HepG2 (cell line): ENCODE data around the gene ARPP21. TPM values are rescaled to one million over a fixed set of nuclear protein-coding genes. Genes with fewer than 3 reads are reported as not detected.

Experiments
- ATAC-seq: fragments of 200-7000 bp; cut with Tn5 transposase; 3 replicates; pipeline ENCODE4 v1.9.1; 2020; ENCODE audit warnings: mild to moderate bottlenecking, moderate library complexity
- BruUV-seq: library from RNA; stranded (reverse); fragments of 400-500 nt; replicated peaks from 2 replicates; lab custom pipeline; 2021; lab: Mats Ljungman, UMichigan
- CTCF ChIA-PET: fragments of 300-600 bp; formaldehyde crosslinking; extraction: SDS; loops from one replicate; lab custom pipeline; 2021; ENCODE audit warnings: low total read pairs, inconsistent platforms, low intra/inter-chr PET ratio; lab: Yijun Ruan, JAX
- POLR2A ChIA-PET: fragments of 350-600 bp; sonication (Branson Sonifier 250); formaldehyde crosslinking; loops from one replicate; lab custom pipeline; 2020; ENCODE audit warnings: antibody characterized with exemption, inconsistent platforms; lab: Yijun Ruan, JAX
- DNase-seq: peaks from one replicate; pipeline ENCODE4 v3.0.0-alpha.2; 2015; ENCODE audit warnings: low spot score
- FAIRE-seq: peaks from 3 replicates; lab custom pipeline; 2011; peaks lifted over from hg19 to GRCh38; lab: Jason Lieb, UNC
- H2AFZ ChIP-seq: one replicate; pipeline ENCODE4 v1.6.1; 2011; ENCODE audit warnings: low read length, inconsistent platforms
- H3K27ac ChIP-seq: fragments of 300-600 bp; 3 replicates; pipeline ENCODE4 v1.8.0; 2011; ENCODE audit warnings: mixed run types, mild to moderate bottlenecking, mixed read lengths, low read length, inconsistent platforms; ENCODE audit not compliant: insufficient read depth; ENCODE audit errors: extremely low read length
- H3K27me3 ChIP-seq, 2 experiments: fragments of 200-600 bp in 1 of 2; 2 replicates in 1 of 2; 3 replicates in 1 of 2; pipeline versions ENCODE4 v1.6.0 to v1.8.0; 2011; ENCODE audit warnings: low read length in 2 of 2, mild to moderate bottlenecking in 2 of 2, moderate library complexity in 2 of 2, inconsistent platforms in 1 of 2; ENCODE audit not compliant: insufficient read depth in 2 of 2, control insufficient read depth in 1 of 2
- H3K36me3 ChIP-seq, 2 experiments: fragments of 200-600 bp in 1 of 2; replicated peaks in 1 of 2; 2 replicates in 1 of 2; 3 replicates in 1 of 2; pipeline versions ENCODE4 v1.5.1 to v1.8.0; 2011; ENCODE audit warnings: low read length in 2 of 2, inconsistent platforms in 1 of 2; ENCODE audit not compliant: insufficient read depth in 2 of 2, control insufficient read depth in 1 of 2
- H3K4me1 ChIP-seq: 2 replicates; pipeline ENCODE4 v1.5.1; 2012; ENCODE audit warnings: low read length, inconsistent platforms; ENCODE audit not compliant: insufficient read depth
- H3K4me2 ChIP-seq: 2 replicates; pipeline ENCODE4 v1.6.0; 2011; ENCODE audit warnings: low read depth, low read length, inconsistent platforms
- H3K4me3 ChIP-seq, 3 experiments: fragments of 200-600 bp in 1 of 3; sonication (generic), shearing (Covaris generic) in 1 of 3; replicated peaks in 1 of 3; 2 replicates each; pipeline ENCODE4 v1.5.1; 2011 to 2016; ENCODE audit warnings: low read length in 3 of 3, inconsistent platforms in 2 of 3, low read depth in 2 of 3, mild to moderate bottlenecking in 2 of 3, control low read depth in 1 of 3, mixed read lengths in 1 of 3; ENCODE audit not compliant: insufficient read depth in 1 of 3
- H3K79me2 ChIP-seq: one replicate; pipeline ENCODE4 v1.6.1; 2011; ENCODE audit warnings: low read length, inconsistent platforms; ENCODE audit not compliant: insufficient read depth
- H3K9ac ChIP-seq: 2 replicates; pipeline ENCODE4 v1.6.0; 2011; ENCODE audit warnings: mild to moderate bottlenecking, low read depth, low read length, inconsistent platforms; ENCODE audit not compliant: insufficient read depth
- H3K9me3 ChIP-seq: 2 replicates; pipeline ENCODE4 v1.5.1; 2012; ENCODE audit warnings: mild to moderate bottlenecking, low read length
- H4K20me1 ChIP-seq: 2 replicates; pipeline ENCODE4 v1.6.0; 2011; ENCODE audit warnings: inconsistent platforms, mild to moderate bottlenecking, low read length, moderate library complexity; ENCODE audit not compliant: insufficient read depth
- JARID2 ChIP-seq: sonication (generic); formaldehyde crosslinking; IDR thresholded peaks from 2 replicates; pipeline ENCODE4 v1.8.1; 2023; ENCODE audit warnings: missing genetic modification reagents, inconsistent platforms; ENCODE audit not compliant: insufficient replicate concordance
- PRPF4 ChIP-seq: fragments of 200-400 bp; formaldehyde crosslinking; IDR thresholded peaks from 2 replicates; pipeline ENCODE4 v1.6.1; 2016; ENCODE audit warnings: low read length, low read depth; ENCODE audit not compliant: poor library complexity, severe bottlenecking
- RFX1 ChIP-seq: fragments of 450-650 bp; IDR thresholded peaks from 2 replicates; pipeline ENCODE4 v1.6.1; 2017
- TMF1 ChIP-seq: sonication (generic); formaldehyde crosslinking; IDR thresholded peaks from 2 replicates; pipeline ENCODE4 v1.8.1; 2022; ENCODE audit warnings: low read depth, missing genetic modification reagents
- ZC3H13 ChIP-seq: sonication (generic); formaldehyde crosslinking; IDR thresholded peaks from 2 replicates; pipeline ENCODE4 v1.8.1; 2023; ENCODE audit warnings: mild to moderate bottlenecking, missing genetic modification reagents, moderate library complexity
- ZNF326 ChIP-seq: sonication (generic); formaldehyde crosslinking; IDR thresholded peaks from 2 replicates; pipeline ENCODE4 v1.4.0; 2020; ENCODE audit warnings: missing genetic modification reagents, borderline replicate concordance
- ZSCAN25 ChIP-seq: sonication (generic); formaldehyde crosslinking; IDR thresholded peaks from 2 replicates; pipeline ENCODE4 v1.8.0; 2022; ENCODE audit warnings: mild to moderate bottlenecking, missing genetic modification reagents
- WGBS: methylation state at CpG from one replicate; pipeline ENCODE4 v1.1.6; 2017; ENCODE audit warnings: low lambda C conversion rate; 5-methylcytosine and 5-hydroxymethylcytosine counted together
- in situ Hi-C: cut with HindIII; loops from 2 replicates; pipeline ENCODE4 v1.10.0; 2017; ENCODE audit warnings: low pct_unique_long_range_greater_than_20kb; ENCODE audit not compliant: extremely low pct_ligation_motif_present
- intact Hi-C: fragments of 100-400 bp; cut with micrococcal nuclease; formaldehyde crosslinking; loops from one replicate; pipeline ENCODE4 v1.10.0; 2022; ENCODE audit not compliant: unreplicated experiment
- polyA plus RNA-seq, 8 experiments: library from polyadenylated mRNA; depleted of rRNA in 3 of 8; stranded (reverse) in 7 of 8; unstranded in 1 of 8; fragments of >200 nt; fragmentation: Illumina TruSeq in 4 of 8; extraction: Trizol in 4 of 8; gene quantifications; 2 replicates each; pipeline versions ENCODE4 v1.2.1 to v1.2.3, GENCODE V29; 2011 to 2016; ENCODE audit warnings: low read depth in 4 of 8, missing spikeins in 1 of 8, mixed read lengths in 1 of 8; ENCODE audit not compliant: insufficient read depth in 1 of 8
- total RNA-seq, 5 experiments: library from RNA; depleted of rRNA; stranded (reverse); fragments of >200 nt; fragmentation: Illumina TruSeq; extraction: Trizol; gene quantifications; 2 replicates each; pipeline ENCODE4 v1.2.3, GENCODE V29; 2016; ENCODE audit warnings: low read depth in 1 of 5
- TF ChIP-seq, protein P1 (sequence below): IDR thresholded peaks from 2 replicates; pipeline ENCODE4 v1.6.1; 2016; ENCODE audit warnings: mild to moderate bottlenecking, missing biosample characterization, missing genetic modification reagents
- TF ChIP-seq, protein P2 (sequence below): sonication (generic); formaldehyde crosslinking; IDR thresholded peaks from 2 replicates; pipeline ENCODE4 v1.4.0; 2020; ENCODE audit warnings: low read depth, missing genetic modification reagents
- TF ChIP-seq, protein P3 (sequence below): sonication (generic); formaldehyde crosslinking; IDR thresholded peaks from 2 replicates; pipeline ENCODE4 v1.5.0; 2020; ENCODE audit warnings: mild to moderate bottlenecking, missing genetic modification reagents, borderline replicate concordance
- TF ChIP-seq, protein P4 (sequence below): IDR thresholded peaks from 2 replicates; pipeline ENCODE4 v1.6.1; 2016; ENCODE audit warnings: mild to moderate bottlenecking

ARPP21 gene
- total and polyA plus RNA-seq, 2 of the 13 experiments (the other 11 are each of a cell fraction or from before 2014, with no cell fraction given): not detected

DNA sequence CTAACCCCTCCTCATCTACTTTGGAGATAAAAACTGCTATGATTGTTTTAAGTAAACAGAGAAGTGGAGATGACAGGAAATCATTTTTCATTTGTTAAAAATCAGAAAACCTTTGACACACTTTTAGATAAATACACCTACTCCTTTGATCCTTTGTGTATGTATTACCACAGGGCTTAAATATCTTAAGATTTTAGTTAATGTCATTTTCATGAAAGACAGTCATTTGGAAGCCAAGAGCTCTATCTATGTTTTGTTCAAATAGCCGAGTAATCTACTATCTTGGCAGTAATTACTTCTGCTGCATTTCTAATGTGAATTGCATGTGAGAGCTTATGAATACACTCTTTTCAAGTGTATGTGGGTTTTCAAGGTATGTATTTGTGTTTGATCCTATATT lies 2.0 kb downstream of the ARPP21 start:
- ChIA-PET CTCF (no interaction called here), POLR2A (no interaction called here)
- Histone ChIP-seq H3K4me2 (no peak overlapping the region), H3K9me3 (no peaks in the 10 kb centered on the region), H3K4me1 (no peaks in the 10 kb centered on the region), H3K9ac (no peak overlapping the region), H3K4me3 (no peak overlapping the region), H4K20me1 (no peaks in the 10 kb centered on the region), H2AFZ (no peak overlapping the region), H3K27me3 (peaks cover 4 to 9% of the 10 kb centered on the region in 2 experiments; a peak in 4 of 5 replicates), H3K36me3 (no peaks in the 10 kb centered on the region), H3K27ac (no peak overlapping the region), H3K79me2 (no peaks in the 10 kb centered on the region)
- no peak for TF ChIP-seq RFX1
- TF ChIP-seq, protein P1, sequence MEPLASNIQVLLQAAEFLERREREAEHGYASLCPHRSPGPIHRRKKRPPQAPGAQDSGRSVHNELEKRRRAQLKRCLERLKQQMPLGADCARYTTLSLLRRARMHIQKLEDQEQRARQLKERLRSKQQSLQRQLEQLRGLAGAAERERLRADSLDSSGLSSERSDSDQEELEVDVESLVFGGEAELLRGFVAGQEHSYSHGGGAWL (CRISPR knock-in tag): no peak
- TF ChIP-seq, protein P2, sequence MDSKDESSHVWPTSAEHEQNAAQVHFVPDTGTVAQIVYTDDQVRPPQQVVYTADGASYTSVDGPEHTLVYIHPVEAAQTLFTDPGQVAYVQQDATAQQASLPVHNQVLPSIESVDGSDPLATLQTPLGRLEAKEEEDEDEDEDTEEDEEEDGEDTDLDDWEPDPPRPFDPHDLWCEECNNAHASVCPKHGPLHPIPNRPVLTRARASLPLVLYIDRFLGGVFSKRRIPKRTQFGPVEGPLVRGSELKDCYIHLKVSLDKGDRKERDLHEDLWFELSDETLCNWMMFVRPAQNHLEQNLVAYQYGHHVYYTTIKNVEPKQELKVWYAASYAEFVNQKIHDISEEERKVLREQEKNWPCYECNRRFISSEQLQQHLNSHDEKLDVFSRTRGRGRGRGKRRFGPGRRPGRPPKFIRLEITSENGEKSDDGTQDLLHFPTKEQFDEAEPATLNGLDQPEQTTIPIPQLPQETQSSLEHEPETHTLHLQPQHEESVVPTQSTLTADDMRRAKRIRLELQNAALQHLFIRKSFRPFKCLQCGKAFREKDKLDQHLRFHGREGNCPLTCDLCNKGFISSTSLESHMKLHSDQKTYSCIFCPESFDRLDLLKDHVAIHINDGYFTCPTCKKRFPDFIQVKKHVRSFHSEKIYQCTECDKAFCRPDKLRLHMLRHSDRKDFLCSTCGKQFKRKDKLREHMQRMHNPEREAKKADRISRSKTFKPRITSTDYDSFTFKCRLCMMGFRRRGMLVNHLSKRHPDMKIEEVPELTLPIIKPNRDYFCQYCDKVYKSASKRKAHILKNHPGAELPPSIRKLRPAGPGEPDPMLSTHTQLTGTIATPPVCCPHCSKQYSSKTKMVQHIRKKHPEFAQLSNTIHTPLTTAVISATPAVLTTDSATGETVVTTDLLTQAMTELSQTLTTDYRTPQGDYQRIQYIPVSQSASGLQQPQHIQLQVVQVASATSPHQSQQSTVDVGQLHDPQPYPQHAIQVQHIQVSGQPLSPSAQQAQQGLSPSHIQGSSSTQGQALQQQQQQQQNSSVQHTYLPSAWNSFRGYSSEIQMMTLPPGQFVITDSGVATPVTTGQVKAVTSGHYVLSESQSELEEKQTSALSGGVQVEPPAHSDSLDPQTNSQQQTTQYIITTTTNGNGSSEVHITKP (CRISPR knock-in tag): no peak
- TF ChIP-seq PRPF4: no peak
- TF ChIP-seq, protein P3, sequence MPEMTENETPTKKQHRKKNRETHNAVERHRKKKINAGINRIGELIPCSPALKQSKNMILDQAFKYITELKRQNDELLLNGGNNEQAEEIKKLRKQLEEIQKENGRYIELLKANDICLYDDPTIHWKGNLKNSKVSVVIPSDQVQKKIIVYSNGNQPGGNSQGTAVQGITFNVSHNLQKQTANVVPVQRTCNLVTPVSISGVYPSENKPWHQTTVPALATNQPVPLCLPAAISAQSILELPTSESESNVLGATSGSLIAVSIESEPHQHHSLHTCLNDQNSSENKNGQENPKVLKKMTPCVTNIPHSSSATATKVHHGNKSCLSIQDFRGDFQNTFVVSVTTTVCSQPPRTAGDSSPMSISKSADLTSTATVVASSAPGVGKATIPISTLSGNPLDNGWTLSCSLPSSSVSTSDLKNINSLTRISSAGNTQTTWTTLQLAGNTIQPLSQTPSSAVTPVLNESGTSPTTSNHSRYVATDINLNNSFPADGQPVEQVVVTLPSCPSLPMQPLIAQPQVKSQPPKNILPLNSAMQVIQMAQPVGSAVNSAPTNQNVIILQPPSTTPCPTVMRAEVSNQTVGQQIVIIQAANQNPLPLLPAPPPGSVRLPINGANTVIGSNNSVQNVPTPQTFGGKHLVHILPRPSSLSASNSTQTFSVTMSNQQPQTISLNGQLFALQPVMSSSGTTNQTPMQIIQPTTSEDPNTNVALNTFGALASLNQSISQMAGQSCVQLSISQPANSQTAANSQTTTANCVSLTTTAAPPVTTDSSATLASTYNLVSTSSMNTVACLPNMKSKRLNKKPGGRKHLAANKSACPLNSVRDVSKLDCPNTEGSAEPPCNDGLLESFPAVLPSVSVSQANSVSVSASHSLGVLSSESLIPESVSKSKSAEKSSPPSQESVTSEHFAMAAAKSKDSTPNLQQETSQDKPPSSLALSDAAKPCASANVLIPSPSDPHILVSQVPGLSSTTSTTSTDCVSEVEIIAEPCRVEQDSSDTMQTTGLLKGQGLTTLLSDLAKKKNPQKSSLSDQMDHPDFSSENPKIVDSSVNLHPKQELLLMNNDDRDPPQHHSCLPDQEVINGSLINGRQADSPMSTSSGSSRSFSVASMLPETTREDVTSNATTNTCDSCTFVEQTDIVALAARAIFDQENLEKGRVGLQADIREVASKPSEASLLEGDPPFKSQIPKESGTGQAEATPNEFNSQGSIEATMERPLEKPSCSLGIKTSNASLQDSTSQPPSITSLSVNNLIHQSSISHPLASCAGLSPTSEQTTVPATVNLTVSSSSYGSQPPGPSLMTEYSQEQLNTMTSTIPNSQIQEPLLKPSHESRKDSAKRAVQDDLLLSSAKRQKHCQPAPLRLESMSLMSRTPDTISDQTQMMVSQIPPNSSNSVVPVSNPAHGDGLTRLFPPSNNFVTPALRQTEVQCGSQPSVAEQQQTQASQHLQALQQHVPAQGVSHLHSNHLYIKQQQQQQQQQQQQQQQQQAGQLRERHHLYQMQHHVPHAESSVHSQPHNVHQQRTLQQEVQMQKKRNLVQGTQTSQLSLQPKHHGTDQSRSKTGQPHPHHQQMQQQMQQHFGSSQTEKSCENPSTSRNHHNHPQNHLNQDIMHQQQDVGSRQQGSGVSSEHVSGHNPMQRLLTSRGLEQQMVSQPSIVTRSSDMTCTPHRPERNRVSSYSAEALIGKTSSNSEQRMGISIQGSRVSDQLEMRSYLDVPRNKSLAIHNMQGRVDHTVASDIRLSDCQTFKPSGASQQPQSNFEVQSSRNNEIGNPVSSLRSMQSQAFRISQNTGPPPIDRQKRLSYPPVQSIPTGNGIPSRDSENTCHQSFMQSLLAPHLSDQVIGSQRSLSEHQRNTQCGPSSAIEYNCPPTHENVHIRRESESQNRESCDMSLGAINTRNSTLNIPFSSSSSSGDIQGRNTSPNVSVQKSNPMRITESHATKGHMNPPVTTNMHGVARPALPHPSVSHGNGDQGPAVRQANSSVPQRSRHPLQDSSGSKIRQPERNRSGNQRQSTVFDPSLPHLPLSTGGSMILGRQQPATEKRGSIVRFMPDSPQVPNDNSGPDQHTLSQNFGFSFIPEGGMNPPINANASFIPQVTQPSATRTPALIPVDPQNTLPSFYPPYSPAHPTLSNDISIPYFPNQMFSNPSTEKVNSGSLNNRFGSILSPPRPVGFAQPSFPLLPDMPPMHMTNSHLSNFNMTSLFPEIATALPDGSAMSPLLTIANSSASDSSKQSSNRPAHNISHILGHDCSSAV (CRISPR knock-in tag): no peak
- TF ChIP-seq JARID2 (CRISPR knock-in tag): no peak
- TF ChIP-seq ZNF326 (CRISPR knock-in tag): no peak
- TF ChIP-seq, protein P4, sequence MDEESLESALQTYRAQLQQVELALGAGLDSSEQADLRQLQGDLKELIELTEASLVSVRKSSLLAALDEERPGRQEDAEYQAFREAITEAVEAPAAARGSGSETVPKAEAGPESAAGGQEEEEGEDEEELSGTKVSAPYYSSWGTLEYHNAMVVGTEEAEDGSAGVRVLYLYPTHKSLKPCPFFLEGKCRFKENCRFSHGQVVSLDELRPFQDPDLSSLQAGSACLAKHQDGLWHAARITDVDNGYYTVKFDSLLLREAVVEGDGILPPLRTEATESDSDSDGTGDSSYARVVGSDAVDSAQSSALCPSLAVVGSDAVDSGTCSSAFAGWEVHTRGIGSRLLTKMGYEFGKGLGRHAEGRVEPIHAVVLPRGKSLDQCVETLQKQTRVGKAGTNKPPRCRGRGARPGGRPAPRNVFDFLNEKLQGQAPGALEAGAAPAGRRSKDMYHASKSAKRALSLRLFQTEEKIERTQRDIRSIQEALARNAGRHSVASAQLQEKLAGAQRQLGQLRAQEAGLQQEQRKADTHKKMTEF (CRISPR knock-in tag): no peak
- TF ChIP-seq ZSCAN25 (CRISPR knock-in tag): no peak
- no peak for TF ChIP-seq ZC3H13 (CRISPR knock-in tag)
- no peak for TF ChIP-seq TMF1 (CRISPR knock-in tag)
- FAIRE-seq (no peak), DNase-seq (no peak), ATAC-seq (no peak)
- intact Hi-C loops: no loop called here
- BruUV-seq: no TSS peak
- 0% methylated on average over 1 of the region's 1 CpG for WGBS
- in situ Hi-C loops: no loop called here
